Keratinocyte (primary cell): ENCODE data around the gene ELOF1. TPM values are rescaled to one million over a fixed set of nuclear protein-coding genes. Genes with fewer than 3 reads are reported as not detected.

Source experiments
- DNase-seq: peaks from one replicate; pipeline ENCODE4 v3.0.0-alpha.2; 2011; ENCODE audit warnings: low read depth, missing footprints, low spot score
- FAIRE-seq: peaks from 2 replicates; lab custom pipeline; 2011; peaks lifted over from hg19 to GRCh38; lab: Jason Lieb, UNC
- H2AFZ ChIP-seq: 2 replicates; pipeline ENCODE4 v1.6.0; 2012; ENCODE audit warnings: low read length, control low read depth, inconsistent platforms; ENCODE audit not compliant: control insufficient read depth
- H3K27ac ChIP-seq: 2 replicates; pipeline ENCODE4 v1.5.1; 2011; ENCODE audit warnings: low read length; ENCODE audit not compliant: control insufficient read depth, insufficient read depth
- H3K27me3 ChIP-seq: 3 replicates; pipeline ENCODE4 v1.6.0; 2011; ENCODE audit warnings: low read length; ENCODE audit not compliant: control insufficient read depth, insufficient read depth; ENCODE audit errors: extremely low read depth
- H3K36me3 ChIP-seq, 2 experiments: 2 replicates in 1 of 2; 3 replicates in 1 of 2; pipeline ENCODE4 v1.5.1; 2011; ENCODE audit warnings: low read length in 2 of 2, mild to moderate bottlenecking in 1 of 2; ENCODE audit not compliant: control insufficient read depth in 2 of 2, insufficient read depth in 2 of 2; ENCODE audit errors: extremely low read depth in 1 of 2
- H3K4me1 ChIP-seq: 3 replicates; pipeline ENCODE4 v1.5.1; 2011; ENCODE audit warnings: low read length; ENCODE audit not compliant: control insufficient read depth, insufficient read depth; ENCODE audit errors: extremely low read depth
- H3K4me2 ChIP-seq: 3 replicates; pipeline ENCODE4 v1.6.0; 2011; ENCODE audit warnings: low read depth, low read length; ENCODE audit not compliant: control insufficient read depth, insufficient read depth; ENCODE audit errors: extremely low read depth
- H3K4me3 ChIP-seq, 3 experiments: fragments of 200-600 bp in 1 of 3; sonication (generic) in 1 of 3; 2 replicates in 2 of 3; 3 replicates in 1 of 3; pipeline ENCODE4 v1.5.1; 2011 to 2016; ENCODE audit warnings: low read length in 3 of 3, mild to moderate bottlenecking in 3 of 3, control low read depth in 2 of 3, inconsistent platforms in 1 of 3, low read depth in 1 of 3, mixed read lengths in 1 of 3, mixed run types in 1 of 3, moderate library complexity in 1 of 3; ENCODE audit not compliant: control insufficient read depth in 2 of 3, insufficient read depth in 2 of 3; ENCODE audit errors: extremely low read depth in 1 of 3
- H3K79me2 ChIP-seq: 2 replicates; pipeline ENCODE4 v1.6.0; 2012; ENCODE audit warnings: low read length; ENCODE audit not compliant: control insufficient read depth, insufficient read depth
- H3K9ac ChIP-seq: 3 replicates; pipeline ENCODE4 v1.6.0; 2011; ENCODE audit warnings: low read length; ENCODE audit not compliant: control insufficient read depth, insufficient read depth; ENCODE audit errors: extremely low read depth
- H3K9me1 ChIP-seq: 3 replicates; pipeline ENCODE4 v1.6.0; 2011; ENCODE audit warnings: low read length; ENCODE audit not compliant: control insufficient read depth, insufficient read depth; ENCODE audit errors: extremely low read depth
- H3K9me3 ChIP-seq: 2 replicates; pipeline ENCODE4 v1.5.1; 2012; ENCODE audit warnings: low read depth, low read length; ENCODE audit not compliant: control insufficient read depth
- H4K20me1 ChIP-seq: 3 replicates; pipeline ENCODE4 v1.6.0; 2011; ENCODE audit warnings: low read length; ENCODE audit not compliant: control insufficient read depth, insufficient read depth; ENCODE audit errors: extremely low read depth
- EZH2 ChIP-seq: IDR thresholded peaks from one replicate; pipeline ENCODE4 v1.6.1; 2012; ENCODE audit warnings: inconsistent platforms, mild to moderate bottlenecking, low read length, moderate library complexity
- dilution Hi-C: fragments of 300-500 bp; cut with MboI; formaldehyde crosslinking; loops from one replicate; pipeline ENCODE4 v1.7.0; 2020; ENCODE audit warnings: low sequenced_read_pairs; ENCODE audit not compliant: extremely low pct_ligation_motif_present
- polyA plus RNA-seq, 5 experiments: library from polyadenylated mRNA; depleted of rRNA in 3 of 5; stranded (reverse) in 3 of 5; stranded (forward) in 1 of 5; unstranded in 1 of 5; fragments of >200 nt; gene quantifications; 1 replicate in 1 of 5; 2 replicates in 3 of 5; 3 replicates in 1 of 5; pipeline versions ENCODE4 v1.2.1 to v1.2.3, GENCODE V29; 2011 to 2012; ENCODE audit warnings: missing spikeins in 2 of 5, low read depth in 1 of 5, low replicate concordance in 1 of 5
- TF ChIP-seq, protein P1 (sequence below), 3 experiments: IDR thresholded peaks in 1 of 3; conservative IDR thresholded peaks in 1 of 3; optimal IDR thresholded peaks in 1 of 3; 2 replicates in 2 of 3; 3 replicates in 1 of 3; pipeline versions ENCODE3 to v1.5.1; 2011; ENCODE audit warnings: low read length in 3 of 3, mild to moderate bottlenecking in 3 of 3, moderate library complexity in 2 of 3, control low read depth in 1 of 3, inconsistent platforms in 1 of 3; ENCODE audit not compliant: insufficient read depth in 2 of 3; ENCODE audit errors: extremely low read depth in 1 of 3

Gene ELOF1
- polyA plus RNA-seq, 1 donor (not counting 4 experiments of a cell fraction or from before 2014, with no cell fraction given): 45.3 TPM

DNA sequence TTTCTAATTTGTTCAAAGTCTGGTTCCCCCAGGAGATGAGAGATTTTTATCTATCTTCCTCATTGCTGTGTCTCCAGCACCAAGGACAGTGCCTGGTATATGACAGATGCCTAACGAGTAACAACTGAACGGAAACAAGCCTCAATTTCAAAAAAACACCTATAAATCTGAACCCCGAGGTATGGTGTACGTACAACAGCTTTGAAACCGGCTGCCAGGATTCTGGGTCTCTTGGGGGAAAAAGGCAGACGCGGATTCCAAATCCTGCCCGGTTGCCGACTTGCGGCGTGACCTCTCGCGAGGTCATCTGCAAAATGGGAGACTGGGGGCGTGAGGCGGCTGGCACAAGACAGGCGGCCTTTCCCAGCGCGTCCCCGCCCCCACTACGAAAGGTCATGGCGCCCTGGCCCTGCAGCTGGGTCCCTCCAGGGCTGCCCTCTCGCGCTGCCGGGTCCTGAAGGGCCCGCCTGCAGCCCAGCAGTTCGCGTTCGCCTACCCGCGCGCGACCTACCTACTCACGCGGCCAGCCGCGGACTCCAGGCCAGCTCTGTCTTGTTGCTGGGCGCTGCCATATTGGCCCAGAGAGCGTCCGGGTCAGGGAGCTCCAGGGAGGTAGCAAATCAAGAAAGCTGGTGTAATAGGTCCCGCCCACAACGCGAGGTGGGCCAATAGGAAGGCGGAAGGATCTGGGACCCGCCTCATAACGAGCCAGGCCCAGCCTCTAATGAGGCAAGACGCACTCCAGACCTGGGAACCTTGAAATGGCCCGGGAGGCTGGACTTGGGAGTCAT is 30.3 kb downstream of the ELOF1 start, which contains the start of gene ECSIT:
Gene ECSIT (minus strand): TSS at position 584 of the 791 bp plus-strand sequence. CDS start 9,964 bp downstream, outside the sequence.
- H3K4me2 ChIP-seq: peak within 1 kb of the TSS; percentile 83
- H3K4me1 ChIP-seq: peaks cover 21% of the 10 kb centered on the region
- no peaks in the 10 kb centered on the region for H3K27me3 ChIP-seq
- no peaks in the 10 kb centered on the region for H4K20me1 ChIP-seq
- FAIRE-seq (peak; percentile 67), DNase-seq (peak; percentile 93)
- H3K36me3 ChIP-seq: no peaks in the 10 kb centered on the region
- H2AFZ ChIP-seq: peak within 1 kb of the TSS; percentile 82
- peaks cover 10% of the 10 kb centered on the region for H3K79me2 ChIP-seq
- peak within 1 kb of the TSS; percentile 86 for H3K27ac ChIP-seq
- peak within 1 kb of the TSS; percentile 76 to 97 (median 94) for H3K4me3 ChIP-seq
- peak within 1 kb of the TSS; percentile 89 for H3K9ac ChIP-seq
- no peaks in the 10 kb centered on the region for H3K9me3 ChIP-seq
- dilution Hi-C loops: no loop called here
- peaks cover 3% of the 10 kb centered on the region for H3K9me1 ChIP-seq
- TF ChIP-seq, protein P1, sequence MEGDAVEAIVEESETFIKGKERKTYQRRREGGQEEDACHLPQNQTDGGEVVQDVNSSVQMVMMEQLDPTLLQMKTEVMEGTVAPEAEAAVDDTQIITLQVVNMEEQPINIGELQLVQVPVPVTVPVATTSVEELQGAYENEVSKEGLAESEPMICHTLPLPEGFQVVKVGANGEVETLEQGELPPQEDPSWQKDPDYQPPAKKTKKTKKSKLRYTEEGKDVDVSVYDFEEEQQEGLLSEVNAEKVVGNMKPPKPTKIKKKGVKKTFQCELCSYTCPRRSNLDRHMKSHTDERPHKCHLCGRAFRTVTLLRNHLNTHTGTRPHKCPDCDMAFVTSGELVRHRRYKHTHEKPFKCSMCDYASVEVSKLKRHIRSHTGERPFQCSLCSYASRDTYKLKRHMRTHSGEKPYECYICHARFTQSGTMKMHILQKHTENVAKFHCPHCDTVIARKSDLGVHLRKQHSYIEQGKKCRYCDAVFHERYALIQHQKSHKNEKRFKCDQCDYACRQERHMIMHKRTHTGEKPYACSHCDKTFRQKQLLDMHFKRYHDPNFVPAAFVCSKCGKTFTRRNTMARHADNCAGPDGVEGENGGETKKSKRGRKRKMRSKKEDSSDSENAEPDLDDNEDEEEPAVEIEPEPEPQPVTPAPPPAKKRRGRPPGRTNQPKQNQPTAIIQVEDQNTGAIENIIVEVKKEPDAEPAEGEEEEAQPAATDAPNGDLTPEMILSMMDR (optimal IDR thresholded peaks at IDR 0.05 in 1 of 3, IDR thresholded peaks at IDR 0.05 in 1 of 3, conservative IDR thresholded peaks at IDR 0.05 in 1 of 3; ENCODE audit: extremely low read depth in 1 of 3, insufficient read depth in 2 of 3, low read length in 3 of 3): no peak
- TF ChIP-seq EZH2: no peak

DNA sequence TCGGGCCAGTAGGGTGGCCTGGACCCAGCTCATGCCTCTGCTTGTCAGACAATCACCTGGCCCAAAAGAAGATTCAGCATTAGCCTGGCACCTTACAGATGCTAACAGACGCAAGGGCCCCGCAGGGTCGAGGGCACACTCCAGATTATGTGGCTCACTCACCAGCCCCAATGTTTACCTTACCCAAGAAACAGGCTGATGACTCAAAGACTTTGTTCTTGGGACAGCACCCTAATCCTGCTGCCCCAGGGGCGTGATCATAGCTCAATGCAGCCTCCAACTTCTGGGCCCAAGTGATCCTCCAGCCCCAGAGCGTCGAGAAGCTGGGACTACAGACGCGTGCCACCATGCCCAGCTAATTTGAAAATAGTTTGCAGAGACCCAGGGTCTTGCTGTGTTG is 39.9 kb downstream of the ELOF1 start:
- Histone ChIP-seq H3K79me2 (no peaks in the 10 kb centered on the region), H4K20me1 (no peaks in the 10 kb centered on the region), H3K27me3 (no peaks in the 10 kb centered on the region), H2AFZ (no peak overlapping the region), H3K9ac (no peak overlapping the region), H3K9me1 (no peaks in the 10 kb centered on the region), H3K27ac (no peak overlapping the region), H3K4me3 (no peak overlapping the region), H3K4me1 (no peaks in the 10 kb centered on the region), H3K4me2 (no peak overlapping the region), H3K36me3 (peaks cover 0 to 3% of the 10 kb centered on the region in 2 experiments), H3K9me3 (no peaks in the 10 kb centered on the region)
- dilution Hi-C loops: no loop called here
- DNase-seq (no peak), FAIRE-seq (no peak)
- TF ChIP-seq, protein P1 (optimal IDR thresholded peaks at IDR 0.05 in 1 of 3, IDR thresholded peaks at IDR 0.05 in 1 of 3, conservative IDR thresholded peaks at IDR 0.05 in 1 of 3; ENCODE audit: extremely low read depth in 1 of 3, insufficient read depth in 2 of 3, low read length in 3 of 3): no peak
- no peak for TF ChIP-seq EZH2
